ENCODE results near the gene CAMTA1. TPM values are rescaled to one million over a fixed set of nuclear protein-coding genes. Genes with fewer than 3 reads are reported as not detected.
"Not testable (repeated sequence)": the region's sequence is repeated elsewhere in the genome, so short reads cannot be mapped to it uniquely, and the experiment has no call there.

CAMTA1 gene
- total RNA-seq, 1 experiment from 2014 or later = 105 TPM

GRCh38 chr1:7769673-7770412 lies 984.6 kb downstream of the CAMTA1 start:
- no peak for DNase-seq (ENCODE audit: low read depth)

GRCh38 chr1:7770669-7770996 lies 985.4 kb downstream of the CAMTA1 start:
- no peak for DNase-seq (ENCODE audit: low read depth)

GRCh38 chr1:7770997-7771822 lies 986.0 kb downstream of the CAMTA1 start, which contains the start of gene VAMP3:
TSS of gene VAMP3 (plus strand) at chr1:7771296. CDS start at chr1:7771384, 88 bp downstream.
- DNase-seq (ENCODE audit: low read depth) = peak; percentile 89

- no peak for DNase-seq (ENCODE audit: low read depth)
These were observed 986.6 kb downstream of the CAMTA1 start for GRCh38 chr1:7771823-7772299.

- DNase-seq (ENCODE audit: low read depth) = no peak
These were observed 992.3 kb downstream of the CAMTA1 start for GRCh38 chr1:7777591-7777990.

GRCh38 chr1:7778133-7778628 lies 992.9 kb downstream of the CAMTA1 start:
- DNase-seq (ENCODE audit: low read depth) = no peak

GRCh38 chr1:7780976-7781375 lies 995.7 kb downstream of the CAMTA1 start:
- DNase-seq (ENCODE audit: low read depth) = no peak

- DNase-seq (ENCODE audit: low read depth) = no peak
These were observed 996.2 kb downstream of the CAMTA1 start for GRCh38 chr1:7781501-7781900.

GRCh38 chr1:7781923-7782495 lies 996.8 kb downstream of the CAMTA1 start:
- no peak for DNase-seq (ENCODE audit: low read depth)

GRCh38 chr1:7783178-7783711 lies 998.0 kb downstream of the CAMTA1 start:
- peak; percentile 69 for DNase-seq (ENCODE audit: low read depth)

GRCh38 chr1:7783826-7784491 lies 998.7 kb downstream of the CAMTA1 start, which contains the start of gene PER3:
TSS of gene PER3 (plus strand) at chr1:7784291. CDS start at chr1:7784878, 587 bp downstream.
- DNase-seq (ENCODE audit: low read depth) = peak; percentile 98

GRCh38 chr1:7784492-7785071 lies 999.3 kb downstream of the CAMTA1 start:
- DNase-seq (ENCODE audit: low read depth) = no peak

GRCh38 chr1:7785108-7785507 lies 999.9 kb downstream of the CAMTA1 start:
- no peak for DNase-seq (ENCODE audit: low read depth)

GRCh38 chr1:7786795-7787194 lies 1001.5 kb downstream of the CAMTA1 start:
- DNase-seq (ENCODE audit: low read depth) = no peak

GRCh38 chr1:7789828-7790227 lies 1004.6 kb downstream of the CAMTA1 start:
- no peak for DNase-seq (ENCODE audit: low read depth)

GRCh38 chr1:7791027-7791426 lies 1005.8 kb downstream of the CAMTA1 start:
- DNase-seq (ENCODE audit: low read depth) = not testable (repeated sequence)

GRCh38 chr1:7795406-7795805 lies 1010.2 kb downstream of the CAMTA1 start:
- no peak for DNase-seq (ENCODE audit: low read depth)

- no peak for DNase-seq (ENCODE audit: low read depth)
These were observed 1020.2 kb downstream of the CAMTA1 start for GRCh38 chr1:7805460-7805859.

- peak; percentile 27 for DNase-seq (ENCODE audit: low read depth)
These were observed 1023.1 kb downstream of the CAMTA1 start for GRCh38 chr1:7808253-7808844.

- DNase-seq (ENCODE audit: low read depth) = no peak
These were observed 1024.5 kb downstream of the CAMTA1 start for GRCh38 chr1:7809742-7810141.

GRCh38 chr1:7810395-7810794 lies 1025.1 kb downstream of the CAMTA1 start:
- DNase-seq (ENCODE audit: low read depth) = peak; percentile 95
